OCI-LY7 (cell line): ENCODE results near the gene MYADM. TPM values are rescaled to one million over a fixed set of nuclear protein-coding genes. Genes with fewer than 3 reads are reported as not detected.
A peak's percentile ranks its signal among the peaks of the same experiment; 100 is the strongest.

Source experiments
- BruUV-seq: library from RNA; stranded (reverse); fragments of 400-500 nt; replicated peaks from 2 replicates; lab custom pipeline; 2021; lab: Mats Ljungman, UMichigan
- CTCF ChIA-PET: fragments of 300-600 bp; sonication (Branson Sonifier 250); formaldehyde crosslinking; loops from one replicate; lab custom pipeline; 2022; ENCODE audit warnings: antibody characterized with exemption; ENCODE audit not compliant: unreplicated experiment; lab: Charles Lee
- POLR2A ChIA-PET: fragments of 300-600 bp; sonication (Branson Sonifier 250); formaldehyde crosslinking; loops from one replicate; lab custom pipeline; 2022; ENCODE audit warnings: antibody characterized with exemption; lab: Charles Lee
- DNase-seq: peaks from one replicate; pipeline ENCODE4 v3.0.0-alpha.2; 2015; ENCODE audit warnings: low spot score
- H2AFZ ChIP-seq: fragments of 200-600 bp; sonication (generic), shearing (Covaris generic); 2 replicates; pipeline ENCODE4 v1.6.1; 2014; ENCODE audit warnings: mild to moderate bottlenecking, antibody characterized with exemption, low read length, moderate library complexity
- H3K27ac ChIP-seq: fragments of 200-600 bp; sonication (generic); 2 replicates; pipeline ENCODE4 v1.5.1; 2014; ENCODE audit warnings: mixed run types, low read depth, mild to moderate bottlenecking, moderate library complexity, low read length, inconsistent platforms; ENCODE audit not compliant: poor library complexity, severe bottlenecking
- H3K36me3 ChIP-seq: fragments of 200-600 bp; sonication (generic); 2 replicates; pipeline ENCODE4 v1.6.1; 2014; ENCODE audit warnings: mild to moderate bottlenecking, antibody characterized with exemption, low read length, moderate library complexity, mixed read lengths; ENCODE audit not compliant: insufficient read depth
- H3K4me1 ChIP-seq: fragments of 200-600 bp; sonication (generic); 2 replicates; pipeline ENCODE4 v1.5.1; 2014; ENCODE audit warnings: mild to moderate bottlenecking, low read length; ENCODE audit not compliant: insufficient read depth, poor library complexity, severe bottlenecking
- H3K4me2 ChIP-seq: fragments of 200-600 bp; sonication (generic); 2 replicates; pipeline ENCODE4 v1.6.1; 2014; ENCODE audit warnings: mild to moderate bottlenecking, low read length
- H3K4me3 ChIP-seq: fragments of 200-600 bp; sonication (generic); 2 replicates; pipeline ENCODE4 v1.5.1; 2014; ENCODE audit warnings: mild to moderate bottlenecking, low read depth, low read length; ENCODE audit not compliant: poor library complexity, severe bottlenecking
- H3K79me2 ChIP-seq: fragments of 200-600 bp; sonication (generic); 2 replicates; pipeline ENCODE4 v1.6.1; 2016; ENCODE audit warnings: low read depth, mild to moderate bottlenecking, low read length, moderate library complexity, mixed read lengths; ENCODE audit not compliant: insufficient read depth
- H3K9me2 ChIP-seq: fragments of 200-600 bp; sonication (generic); 2 replicates; pipeline ENCODE4 v1.6.1; 2016; ENCODE audit warnings: mild to moderate bottlenecking, low read length, mixed read lengths; ENCODE audit not compliant: insufficient read depth
- H3K9me3 ChIP-seq: fragments of 200-600 bp; sonication (generic); 2 replicates; pipeline ENCODE4 v1.6.1; 2014; ENCODE audit warnings: mild to moderate bottlenecking, mixed run types, low read length, mixed read lengths
- H4K20me1 ChIP-seq: fragments of 200-600 bp; sonication (generic); 2 replicates; pipeline ENCODE4 v1.6.1; 2014; ENCODE audit warnings: mild to moderate bottlenecking, antibody characterized with exemption, low read length, moderate library complexity, mixed read lengths; ENCODE audit not compliant: insufficient read depth
- CTCF ChIP-seq: fragments of 200-600 bp; sonication (generic); conservative IDR thresholded peaks from 2 replicates; pipeline ENCODE4 v1.5.1; 2014; ENCODE audit warnings: mild to moderate bottlenecking, antibody characterized with exemption, low read length, moderate library complexity, mixed read lengths
- EZH2phosphoT487 ChIP-seq: fragments of 200-600 bp; sonication (generic); IDR thresholded peaks from 2 replicates; pipeline ENCODE4 v1.6.1; 2018; ENCODE audit warnings: low read depth, borderline replicate concordance, mild to moderate bottlenecking, mixed run types, antibody characterized with exemption, low read length, moderate library complexity, mixed read lengths
- intact Hi-C: fragments of 100-400 bp; cut with micrococcal nuclease; formaldehyde crosslinking; loops from one replicate; pipeline ENCODE4 v1.10.0; 2022; ENCODE audit not compliant: unreplicated experiment
- total RNA-seq, 2 experiments: library from RNA; depleted of rRNA in 1 of 2; stranded (reverse); fragments of >200 nt in 1 of 2; shearing (Covaris generic) in 1 of 2; gene quantifications; 2 replicates each; pipeline ENCODE4 v1.2.3, GENCODE V29; 2014 to 2022

MYADM gene
- total RNA-seq, 2 experiments from 2014 or later: 0.82 to 0.98 TPM

- ChIA-PET CTCF (no interaction called here), POLR2A (no interaction called here)
- BruUV-seq: no TSS peak
- no peak overlapping the region for H3K27ac ChIP-seq
- no peak for TF ChIP-seq CTCF
- TF ChIP-seq EZH2phosphoT487: no peak
- no peaks in the 10 kb centered on the region for H3K9me3 ChIP-seq
- no peak overlapping the region for H3K4me2 ChIP-seq
- no peak for DNase-seq
- H3K9me2 ChIP-seq: no peaks in the 10 kb centered on the region
- intact Hi-C loops: no loop called here
- no peak overlapping the region for H2AFZ ChIP-seq
- peaks cover 22% of the 10 kb centered on the region for H3K4me1 ChIP-seq
- no peaks in the 10 kb centered on the region for H3K79me2 ChIP-seq
- no peaks in the 10 kb centered on the region for H4K20me1 ChIP-seq
- no peak overlapping the region for H3K4me3 ChIP-seq
- H3K36me3 ChIP-seq: no peaks in the 10 kb centered on the region
Measured at GRCh38 chr19:53865523-53865917, 2.2 kb upstream of the MYADM start.

- Histone ChIP-seq H3K36me3 (no peaks in the 10 kb centered on the region), H4K20me1 (no peaks in the 10 kb centered on the region), H3K4me2 (peak overlapping the region; percentile 79; the same call in 1 of the 2 replicates), H3K4me3 (no peak overlapping the region), H3K79me2 (no peaks in the 10 kb centered on the region), H3K27ac (no peak overlapping the region), H2AFZ (no peak overlapping the region), H3K4me1 (peaks cover 22% of the 10 kb centered on the region), H3K9me3 (no peaks in the 10 kb centered on the region), H3K9me2 (no peaks in the 10 kb centered on the region)
- intact Hi-C loops: no loop called here
- DNase-seq: no peak
- ChIA-PET POLR2A (no interaction called here), CTCF (no interaction called here)
- TF ChIP-seq EZH2phosphoT487: no peak
- TF ChIP-seq CTCF: no peak
- no TSS peak for BruUV-seq
Measured at GRCh38 chr19:53865918-53866864, 1.5 kb upstream of the MYADM start.

GRCh38 chr19:53866865-53867224 is 838 bp upstream of the MYADM start:
- Histone ChIP-seq H3K9me2 (no peaks in the 10 kb centered on the region), H3K4me2 (peak overlapping the region; percentile 79), H4K20me1 (no peaks in the 10 kb centered on the region), H3K4me3 (peak overlapping the region; percentile 64), H3K4me1 (peaks cover 22% of the 10 kb centered on the region), H3K27ac (no peak overlapping the region), H3K36me3 (no peaks in the 10 kb centered on the region), H2AFZ (peak overlapping the region; percentile 86), H3K79me2 (no peaks in the 10 kb centered on the region), H3K9me3 (no peaks in the 10 kb centered on the region)
- DNase-seq: no peak
- BruUV-seq: no TSS peak
- intact Hi-C loops: no loop called here
- no peak for TF ChIP-seq EZH2phosphoT487
- TF ChIP-seq CTCF: no peak
- CTCF ChIA-PET: no interaction called here
- POLR2A ChIA-PET: no interaction called here
